Suppressor macrophage treated with lipopolysaccharide for 4 hours (primary cell): Measurements from ENCODE around the gene PPP1R2C.

Source experiments
- DNase-seq: peaks from one replicate; pipeline ENCODE4 v3.0.0-alpha.2; 2020

The PPP1R2C gene

GRCh38 chrX:42746606-42747005 lies 31.4 kb downstream of the PPP1R2C start:
- no peak for DNase-seq

- no peak for DNase-seq
Observed at GRCh38 chrX:42740456-42740855, 37.5 kb downstream of the PPP1R2C start.

GRCh38 chrX:42739741-42740140 lies 38.2 kb downstream of the PPP1R2C start:
- no peak for DNase-seq

DNA sequence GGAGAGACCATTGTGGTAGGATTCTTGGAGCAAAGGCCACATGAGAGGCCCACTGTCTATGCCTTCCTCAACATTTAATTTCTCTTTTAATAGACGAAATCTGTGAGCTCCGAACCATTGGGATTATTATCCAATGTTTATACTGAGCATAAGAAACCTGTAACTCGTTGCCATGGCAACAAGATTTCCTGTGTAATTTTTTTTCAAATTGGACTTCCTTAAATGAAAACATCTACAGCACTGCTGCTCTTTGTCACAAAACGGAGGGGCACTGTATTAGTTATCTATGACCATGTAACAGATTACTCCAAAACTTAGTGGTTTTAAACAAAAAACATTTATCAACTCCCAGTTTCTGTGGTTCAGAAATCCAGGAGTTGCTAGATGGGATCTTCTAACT lies 38.7 kb downstream of the PPP1R2C start:
- DNase-seq: no peak

- DNase-seq: no peak
Observed at GRCh38 chrX:42738552-42738951, 39.4 kb downstream of the PPP1R2C start.

GRCh38 chrX:42735250-42735649 lies 42.7 kb downstream of the PPP1R2C start:
- no peak for DNase-seq

- DNase-seq: no peak
Observed at GRCh38 chrX:42732506-42732905, 45.5 kb downstream of the PPP1R2C start.
